Effector CD4-positive, alpha-beta T cell (primary cell): ENCODE results near the gene MYO15B.

Experiments
- DNase-seq: peaks from one replicate; pipeline ENCODE4 v3.0.0-alpha.2; 2020

Gene MYO15B

GRCh38 chr17:75604034-75604695, 16.6 kb downstream of the MYO15B start:
- DNase-seq: no peak

GRCh38 chr17:75605790-75606189, 18.2 kb downstream of the MYO15B start:
- DNase-seq: no peak

GRCh38 chr17:75607086-75607485, 19.5 kb downstream of the MYO15B start:
- DNase-seq: no peak

- DNase-seq: no peak
Measured at GRCh38 chr17:75610103-75610984, 22.7 kb downstream of the MYO15B start.

GRCh38 chr17:75611851-75612429, 24.3 kb downstream of the MYO15B start:
- no peak for DNase-seq

GRCh38 chr17:75612906-75613626, 25.5 kb downstream of the MYO15B start:
- DNase-seq: no peak

GRCh38 chr17:75614006-75614405, 26.4 kb downstream of the MYO15B start:
- DNase-seq: no peak

- DNase-seq: no peak
Measured at GRCh38 chr17:75614556-75615270, 27.1 kb downstream of the MYO15B start.

- no peak for DNase-seq
Measured at GRCh38 chr17:75615301-75615700, 27.7 kb downstream of the MYO15B start.

- no peak for DNase-seq
Measured at GRCh38 chr17:75616521-75617122, 29.0 kb downstream of the MYO15B start.

- DNase-seq: no peak
Measured at GRCh38 chr17:75617218-75617617, 29.6 kb downstream of the MYO15B start.

GRCh38 chr17:75617675-75618074, 30.1 kb downstream of the MYO15B start:
- no peak for DNase-seq

- no peak for DNase-seq
Measured at GRCh38 chr17:75619506-75620431, 32.2 kb downstream of the MYO15B start.

GRCh38 chr17:75621489-75621888, 33.9 kb downstream of the MYO15B start:
- DNase-seq: no peak

- DNase-seq: no peak
Measured at GRCh38 chr17:75622076-75622475, 34.5 kb downstream of the MYO15B start.

- DNase-seq: no peak
Measured at GRCh38 chr17:75622771-75623273, 35.2 kb downstream of the MYO15B start.

- DNase-seq: no peak
Measured at GRCh38 chr17:75623386-75623785, 35.8 kb downstream of the MYO15B start.

GRCh38 chr17:75624021-75624420, 36.4 kb downstream of the MYO15B start:
- no peak for DNase-seq

GRCh38 chr17:75624714-75625345, 37.2 kb downstream of the MYO15B start:
- no peak for DNase-seq

- DNase-seq: no peak
Measured at GRCh38 chr17:75625813-75626486, 38.4 kb downstream of the MYO15B start.
